ENCODE data around the gene AKAP7. TPM values are rescaled to one million over a fixed set of nuclear protein-coding genes. Genes with fewer than 3 reads are reported as not detected.
A peak's percentile ranks its signal among the peaks of the same experiment; 100 is the strongest.

AKAP7 gene
- total and polyA plus RNA-seq, 8 donors = 20.5 to 82.0 (median 25.9) TPM

DNA sequence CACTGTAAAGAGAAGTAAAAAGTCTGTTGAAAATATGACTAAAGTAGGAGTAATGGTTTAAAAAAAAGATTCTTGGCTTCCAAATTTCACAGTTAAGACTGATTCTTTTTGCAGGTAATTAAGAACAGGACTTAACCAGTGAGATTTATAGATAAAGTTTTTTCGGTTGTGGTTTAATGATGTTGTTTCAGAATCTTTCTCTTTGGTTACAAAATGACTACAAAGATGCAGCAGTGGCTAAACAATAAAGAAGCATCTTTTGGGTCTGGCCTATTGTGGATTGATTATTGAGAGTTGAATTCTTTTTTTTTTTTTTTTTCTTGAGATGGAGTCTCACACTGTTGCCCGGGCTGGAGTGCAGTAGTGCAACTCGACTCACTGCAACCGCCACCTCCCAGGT is 109.7 kb downstream of the AKAP7 start:
- 92 to 93% methylated on average over 4 of the region's 4 CpGs for WGBS, 2 donors
- Histone ChIP-seq H3K36me3 (no peaks in the 10 kb centered on the region), H3K27ac (no peak overlapping the region), H3K27me3 (no peaks in the 10 kb centered on the region), H3K4me3 (no peak overlapping the region), H3K9me3 (no peaks in the 10 kb centered on the region), H3K4me1 (no peaks in the 10 kb centered on the region)
- TF ChIP-seq CTCF (IDR thresholded peaks at IDR 0.05) = no peak
- FAIRE-seq (no peak), DNase-seq (no peak), ATAC-seq (no peak)
- intact Hi-C loops (cut with DNase I) = no loop called here

DNA sequence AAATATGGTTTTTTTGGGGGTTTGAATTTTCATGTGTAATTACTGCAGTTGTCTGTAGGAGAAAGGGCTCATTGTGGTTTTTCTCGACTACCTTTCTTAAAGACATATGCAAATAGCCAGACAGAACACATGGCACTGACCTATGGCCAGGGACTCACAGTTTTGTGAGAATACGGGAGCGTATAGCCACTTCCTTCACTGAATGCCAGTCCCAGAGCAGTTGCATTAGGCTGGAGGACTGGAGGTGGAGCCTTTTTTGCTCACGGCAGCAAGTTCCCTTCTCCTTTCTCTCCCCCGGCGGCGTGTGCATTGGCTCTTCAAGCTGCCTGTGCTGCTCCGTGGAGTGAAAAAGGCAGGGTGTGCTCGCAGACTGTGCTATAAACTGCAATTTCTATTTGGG is 114.9 kb downstream of the AKAP7 start:
- intact Hi-C loops (cut with DNase I) = no loop called here
- WGBS, 2 donors = 3 to 4% methylated on average over 9 of the region's 9 CpGs
- ATAC-seq (peak; percentile 89 to 97 (median 94)), DNase-seq (peak; percentile 39 to 70 (median 61)), FAIRE-seq (no peak)
- Histone ChIP-seq H3K9me3 (no peaks in the 10 kb centered on the region), H3K27me3 (no peaks in the 10 kb centered on the region), H3K4me3 (peak overlapping the region; percentile 2 to 47 (median 30)), H3K27ac (peak overlapping the region in 3 of 4 donors; percentile 10 to 67 (median 61)), H3K36me3 (no peaks in the 10 kb centered on the region), H3K4me1 (peaks cover 0 to 7% (median 5%) of the 10 kb centered on the region in 3 donors)
- TF ChIP-seq CTCF (IDR thresholded peaks at IDR 0.05) = no peak

GRCh38 chr6:131250936-131251335 is 115.7 kb downstream of the AKAP7 start:
- Histone ChIP-seq H3K9me3 (no peaks in the 10 kb centered on the region), H3K36me3 (no peaks in the 10 kb centered on the region), H3K4me1 (peaks cover 0 to 7% (median 5%) of the 10 kb centered on the region in 3 donors), H3K27ac (peak overlapping the region in 3 of 4 donors; percentile 10 to 67 (median 61)), H3K27me3 (no peaks in the 10 kb centered on the region), H3K4me3 (peak overlapping the region; percentile 2 to 47 (median 30))
- WGBS, 2 donors = 23 to 38% methylated on average over 3 of the region's 3 CpGs
- intact Hi-C loops (cut with DNase I) = no loop called here
- no peak for TF ChIP-seq CTCF (IDR thresholded peaks at IDR 0.05)
- DNase-seq (no peak), FAIRE-seq (no peak), ATAC-seq (no peak)

GRCh38 chr6:131251590-131252199 is 116.4 kb downstream of the AKAP7 start:
- intact Hi-C loops (cut with DNase I) = no loop called here
- no peaks in the 10 kb centered on the region for H3K27me3 ChIP-seq
- no peak for DNase-seq
- no peaks in the 10 kb centered on the region for H3K9me3 ChIP-seq
- TF ChIP-seq CTCF (IDR thresholded peaks at IDR 0.05) = no peak
- peaks cover 0 to 7% (median 5%) of the 10 kb centered on the region in 3 donors for H3K4me1 ChIP-seq
- peak in 1 of 4 donors; percentile 10 for ATAC-seq
- FAIRE-seq = no peak
- 57 to 61% methylated on average over 3 of the region's 3 CpGs for WGBS, 2 donors
- H3K27ac ChIP-seq = peak overlapping the region in 2 of 4 donors; percentile 61 to 67
- peak overlapping the region; percentile 2 to 47 (median 30) for H3K4me3 ChIP-seq
- H3K36me3 ChIP-seq = no peaks in the 10 kb centered on the region

- Histone ChIP-seq H3K27me3 (no peaks in the 10 kb centered on the region), H3K9me3 (no peaks in the 10 kb centered on the region), H3K4me3 (peak overlapping the region in 2 of 4 donors; percentile 4 to 10), H3K27ac (peak overlapping the region in 2 of 4 donors; percentile 47 to 50), H3K4me1 (peaks cover 4 to 7% (median 5%) of the 10 kb centered on the region in 3 donors), H3K36me3 (no peaks in the 10 kb centered on the region)
- no peak for FAIRE-seq
- intact Hi-C loops (cut with DNase I) = no loop called here
- no peak for TF ChIP-seq CTCF (IDR thresholded peaks at IDR 0.05)
- no peak for DNase-seq
- no peak for ATAC-seq
Measured at GRCh38 chr6:131255434-131255833, 120.2 kb downstream of the AKAP7 start.
